SK-N-SH (cell line): Measurements from ENCODE around the gene ZC3H18. TPM values are rescaled to one million over a fixed set of nuclear protein-coding genes. Genes with fewer than 3 reads are reported as not detected.

Source experiments
- CTCF ChIA-PET: fragments of 300-600, 350-600 bp; formaldehyde crosslinking; extraction: SDS; loops from one replicate; lab custom pipeline; 2021; lab: Yijun Ruan, JAX
- POLR2A ChIA-PET: fragments of 350-600 bp; sonication (Branson Sonifier 250); formaldehyde crosslinking; extraction: SDS; loops from one replicate; lab custom pipeline; 2020; ENCODE audit warnings: antibody characterized with exemption, inconsistent platforms; lab: Yijun Ruan, JAX
- DNase-seq: peaks from one replicate; pipeline ENCODE4 v3.0.0; 2012
- H2AFZ ChIP-seq: fragments of 200-600 bp; sonication (generic); 2 replicates; pipeline ENCODE4 v1.8.1; 2016; ENCODE audit warnings: antibody characterized with exemption, mild to moderate bottlenecking, low read depth
- H3F3A ChIP-seq: fragments of 200-600 bp; sonication (generic); replicated peaks from 2 replicates; pipeline ENCODE3; 2016; ENCODE audit warnings: antibody characterized with exemption, mild to moderate bottlenecking; ENCODE audit not compliant: insufficient read depth
- H3K27ac ChIP-seq, 2 experiments: fragments of 200-500 bp in 1 of 2; fragments of 200-600 bp in 1 of 2; sonication (Bioruptor generic) in 1 of 2; sonication (generic), shearing (Covaris generic) in 1 of 2; 2 replicates each; pipeline versions ENCODE4 v1.5.1 to v1.6.1; 2014 to 2016; ENCODE audit warnings: low read depth in 2 of 2, inconsistent platforms in 1 of 2, low read length in 1 of 2, mild to moderate bottlenecking in 1 of 2, mixed read lengths in 1 of 2
- H3K27me3 ChIP-seq: fragments of 200-600 bp; sonication (generic), shearing (Covaris generic); 2 replicates; pipeline ENCODE4 v1.6.1; 2016; ENCODE audit warnings: mixed run types; ENCODE audit not compliant: insufficient read depth
- H3K36me3 ChIP-seq, 2 experiments: fragments of 200-500 bp in 1 of 2; fragments of 200-600 bp in 1 of 2; sonication (Bioruptor generic) in 1 of 2; sonication (generic) in 1 of 2; replicated peaks in 1 of 2; 2 replicates each; pipeline versions ENCODE3 to v1.5.1; 2014 to 2016; ENCODE audit warnings: low read length in 1 of 2, mild to moderate bottlenecking in 1 of 2; ENCODE audit not compliant: insufficient read depth in 2 of 2, control insufficient read depth in 1 of 2
- H3K4me1 ChIP-seq, 2 experiments: fragments of 200-500 bp in 1 of 2; fragments of 200-600 bp in 1 of 2; sonication (Bioruptor generic) in 1 of 2; sonication (generic), shearing (Covaris generic) in 1 of 2; 2 replicates each; pipeline versions ENCODE4 v1.5.1 to v1.6.1; 2014 to 2016; ENCODE audit warnings: low read depth in 1 of 2, low read length in 1 of 2, mixed run types in 1 of 2; ENCODE audit not compliant: insufficient read depth in 2 of 2, control insufficient read depth in 1 of 2
- H3K4me2 ChIP-seq: fragments of 200-600 bp; sonication (generic), shearing (Covaris generic); 2 replicates; pipeline ENCODE4 v1.6.1; 2017; ENCODE audit warnings: mixed run types
- H3K4me3 ChIP-seq, 2 experiments: fragments of 200-500 bp in 1 of 2; fragments of 200-600 bp in 1 of 2; sonication (Bioruptor generic) in 1 of 2; sonication (generic), shearing (Covaris generic) in 1 of 2; 2 replicates each; pipeline versions ENCODE4 v1.5.1 to v1.8.1; 2014 to 2016; ENCODE audit warnings: low read depth in 2 of 2, inconsistent platforms in 1 of 2, low read length in 1 of 2, mild to moderate bottlenecking in 1 of 2, mixed read lengths in 1 of 2, moderate library complexity in 1 of 2
- H3K79me2 ChIP-seq: fragments of 200-600 bp; sonication (generic); 2 replicates; pipeline ENCODE4 v1.8.1; 2017; ENCODE audit warnings: mild to moderate bottlenecking; ENCODE audit not compliant: insufficient read depth
- H3K9ac ChIP-seq: fragments of 200-600 bp; sonication (generic); 2 replicates; pipeline ENCODE4 v1.6.1; 2017; ENCODE audit warnings: mixed run types
- H3K9me2 ChIP-seq: fragments of 200-600 bp; sonication (generic); 2 replicates; pipeline ENCODE4 v1.6.1; 2017; ENCODE audit warnings: mixed run types
- H3K9me3 ChIP-seq: fragments of 200-600 bp; sonication (generic); 2 replicates; pipeline ENCODE4 v1.6.1; 2017; ENCODE audit warnings: mixed run types, mild to moderate bottlenecking, moderate library complexity
- H4K20me1 ChIP-seq: fragments of 200-600 bp; sonication (generic); 2 replicates; pipeline ENCODE4 v1.6.1; 2017; ENCODE audit warnings: mild to moderate bottlenecking, mixed run types; ENCODE audit not compliant: insufficient read depth
- ELF1 ChIP-seq: IDR thresholded peaks from 2 replicates; pipeline ENCODE4 v1.4.0; 2012
- EZH2phosphoT487 ChIP-seq: fragments of 200-600 bp; sonication (generic); IDR thresholded peaks from 2 replicates; pipeline ENCODE4 v1.6.1; 2017; ENCODE audit warnings: low read depth, mixed run types, mild to moderate bottlenecking, antibody characterized with exemption, moderate library complexity, borderline replicate concordance
- FOXJ3 ChIP-seq: sonication (generic); formaldehyde crosslinking; IDR thresholded peaks from 2 replicates; pipeline ENCODE4 v1.5.1; 2020; ENCODE audit warnings: mild to moderate bottlenecking, missing genetic modification reagents
- FOXM1 ChIP-seq: IDR thresholded peaks from 2 replicates; pipeline ENCODE4 v1.4.0; 2012; ENCODE audit warnings: low read depth, mild to moderate bottlenecking
- GABPA ChIP-seq: IDR thresholded peaks from 2 replicates; pipeline ENCODE4 v1.4.0; 2012; ENCODE audit warnings: low read depth, mild to moderate bottlenecking
- GATA2 ChIP-seq: sonication (generic); formaldehyde crosslinking; IDR thresholded peaks from 2 replicates; pipeline ENCODE4 v1.5.0; 2020; ENCODE audit warnings: mild to moderate bottlenecking, missing genetic modification reagents
- NRF1 ChIP-seq: IDR thresholded peaks from 2 replicates; pipeline ENCODE4 v1.6.1; 2012; ENCODE audit warnings: low read depth, mild to moderate bottlenecking, low read length
- RXRA ChIP-seq: IDR thresholded peaks from 2 replicates; pipeline ENCODE4 v1.4.0; 2012; ENCODE audit warnings: low read depth, mild to moderate bottlenecking, borderline replicate concordance
- SMC3 ChIP-seq: IDR thresholded peaks from 2 replicates; pipeline ENCODE4 v1.6.1; 2012; ENCODE audit warnings: low read depth, low read length, improper control_type of control experiment
- TEAD4 ChIP-seq: IDR thresholded peaks from 2 replicates; pipeline ENCODE4 v1.4.0; 2012; ENCODE audit warnings: mild to moderate bottlenecking, borderline replicate concordance; ENCODE audit not compliant: insufficient read depth
- YY1 ChIP-seq: IDR thresholded peaks from 2 replicates; pipeline ENCODE4 v1.4.0; 2012; ENCODE audit warnings: low read depth, mild to moderate bottlenecking
- WGBS: methylation state at CpG from one replicate; pipeline ENCODE4 v1.1.6; 2017; ENCODE audit warnings: low lambda C conversion rate; 5-methylcytosine and 5-hydroxymethylcytosine counted together
- polyA plus RNA-seq, 3 experiments: library from polyadenylated mRNA; depleted of rRNA; stranded (reverse); fragments of >200 nt; gene quantifications; 2 replicates each; pipeline ENCODE4 v1.2.3, GENCODE V29; 2012
- TF ChIP-seq, protein P1 (sequence below): IDR thresholded peaks from 2 replicates; pipeline ENCODE4; 2012
- TF ChIP-seq, protein P2 (sequence below): IDR thresholded peaks from 2 replicates; pipeline ENCODE4 v1.4.0; 2012; ENCODE audit warnings: low read depth
- TF ChIP-seq, protein P3 (sequence below): fragments of 200-600 bp; sonication (generic); IDR thresholded peaks from 2 replicates; pipeline ENCODE4 v1.6.1; 2017; ENCODE audit warnings: antibody characterized with exemption, mild to moderate bottlenecking, moderate library complexity
- TF ChIP-seq, protein P4 (sequence below): IDR thresholded peaks from 2 replicates; pipeline ENCODE4 v1.6.1; 2012; ENCODE audit warnings: mild to moderate bottlenecking, low read depth, low read length, moderate library complexity

ZC3H18 gene
- polyA plus RNA-seq, 1 of the 3 experiments (the other 2 are of a cell fraction), result 32.7 TPM

DNA sequence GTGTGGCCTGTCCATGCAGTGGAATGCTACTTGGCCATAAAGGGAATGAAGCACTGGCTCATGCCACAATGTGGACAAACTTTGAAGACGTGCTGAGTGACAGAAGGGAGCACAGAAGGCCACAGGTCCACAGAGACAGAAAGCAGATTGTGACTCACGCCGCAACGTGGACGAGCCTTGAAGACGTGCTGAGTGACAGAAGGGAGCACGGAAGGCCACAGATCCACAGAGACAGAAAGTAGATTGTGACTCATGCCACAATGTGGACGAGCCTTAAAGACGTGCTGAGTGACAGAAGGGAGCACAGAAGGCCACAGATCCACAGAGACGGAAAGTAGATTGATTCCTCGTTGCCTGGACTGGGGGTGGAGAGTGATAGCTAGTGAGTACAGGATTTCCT, 19.2 kb downstream of the ZC3H18 start:
- ChIA-PET POLR2A (no interaction called here), CTCF (no interaction called here)
- no peak overlapping the region for H3K9ac ChIP-seq
- no peaks in the 10 kb centered on the region for H3K4me1 ChIP-seq
- H3K27ac ChIP-seq, result no peak overlapping the region
- no peaks in the 10 kb centered on the region for H3K9me3 ChIP-seq
- H3K4me2 ChIP-seq, result no peak overlapping the region
- H3K79me2 ChIP-seq, result peaks cover 29% of the 10 kb centered on the region; the same call in 1 of the 2 replicates
- H3K9me2 ChIP-seq, result no peaks in the 10 kb centered on the region
- TF ChIP-seq RXRA (no peak), ELF1 (no peak), YY1 (no peak), SMC3 (no peak), EZH2phosphoT487 (no peak), FOXJ3 (CRISPR knock-in tag) (no peak), FOXM1 (no peak), TEAD4 (no peak), NRF1 (no peak), GATA2 (CRISPR knock-in tag) (no peak), GABPA (no peak)
- TF ChIP-seq, protein P1, sequence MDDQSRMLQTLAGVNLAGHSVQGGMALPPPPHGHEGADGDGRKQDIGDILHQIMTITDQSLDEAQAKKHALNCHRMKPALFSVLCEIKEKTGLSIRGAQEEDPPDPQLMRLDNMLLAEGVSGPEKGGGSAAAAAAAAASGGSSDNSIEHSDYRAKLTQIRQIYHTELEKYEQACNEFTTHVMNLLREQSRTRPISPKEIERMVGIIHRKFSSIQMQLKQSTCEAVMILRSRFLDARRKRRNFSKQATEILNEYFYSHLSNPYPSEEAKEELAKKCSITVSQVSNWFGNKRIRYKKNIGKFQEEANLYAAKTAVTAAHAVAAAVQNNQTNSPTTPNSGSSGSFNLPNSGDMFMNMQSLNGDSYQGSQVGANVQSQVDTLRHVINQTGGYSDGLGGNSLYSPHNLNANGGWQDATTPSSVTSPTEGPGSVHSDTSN, result no peak
- TF ChIP-seq, protein P2, sequence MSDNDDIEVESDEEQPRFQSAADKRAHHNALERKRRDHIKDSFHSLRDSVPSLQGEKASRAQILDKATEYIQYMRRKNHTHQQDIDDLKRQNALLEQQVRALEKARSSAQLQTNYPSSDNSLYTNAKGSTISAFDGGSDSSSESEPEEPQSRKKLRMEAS, result no peak
- TF ChIP-seq, protein P3, sequence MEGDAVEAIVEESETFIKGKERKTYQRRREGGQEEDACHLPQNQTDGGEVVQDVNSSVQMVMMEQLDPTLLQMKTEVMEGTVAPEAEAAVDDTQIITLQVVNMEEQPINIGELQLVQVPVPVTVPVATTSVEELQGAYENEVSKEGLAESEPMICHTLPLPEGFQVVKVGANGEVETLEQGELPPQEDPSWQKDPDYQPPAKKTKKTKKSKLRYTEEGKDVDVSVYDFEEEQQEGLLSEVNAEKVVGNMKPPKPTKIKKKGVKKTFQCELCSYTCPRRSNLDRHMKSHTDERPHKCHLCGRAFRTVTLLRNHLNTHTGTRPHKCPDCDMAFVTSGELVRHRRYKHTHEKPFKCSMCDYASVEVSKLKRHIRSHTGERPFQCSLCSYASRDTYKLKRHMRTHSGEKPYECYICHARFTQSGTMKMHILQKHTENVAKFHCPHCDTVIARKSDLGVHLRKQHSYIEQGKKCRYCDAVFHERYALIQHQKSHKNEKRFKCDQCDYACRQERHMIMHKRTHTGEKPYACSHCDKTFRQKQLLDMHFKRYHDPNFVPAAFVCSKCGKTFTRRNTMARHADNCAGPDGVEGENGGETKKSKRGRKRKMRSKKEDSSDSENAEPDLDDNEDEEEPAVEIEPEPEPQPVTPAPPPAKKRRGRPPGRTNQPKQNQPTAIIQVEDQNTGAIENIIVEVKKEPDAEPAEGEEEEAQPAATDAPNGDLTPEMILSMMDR, result no peak
- TF ChIP-seq, protein P4, sequence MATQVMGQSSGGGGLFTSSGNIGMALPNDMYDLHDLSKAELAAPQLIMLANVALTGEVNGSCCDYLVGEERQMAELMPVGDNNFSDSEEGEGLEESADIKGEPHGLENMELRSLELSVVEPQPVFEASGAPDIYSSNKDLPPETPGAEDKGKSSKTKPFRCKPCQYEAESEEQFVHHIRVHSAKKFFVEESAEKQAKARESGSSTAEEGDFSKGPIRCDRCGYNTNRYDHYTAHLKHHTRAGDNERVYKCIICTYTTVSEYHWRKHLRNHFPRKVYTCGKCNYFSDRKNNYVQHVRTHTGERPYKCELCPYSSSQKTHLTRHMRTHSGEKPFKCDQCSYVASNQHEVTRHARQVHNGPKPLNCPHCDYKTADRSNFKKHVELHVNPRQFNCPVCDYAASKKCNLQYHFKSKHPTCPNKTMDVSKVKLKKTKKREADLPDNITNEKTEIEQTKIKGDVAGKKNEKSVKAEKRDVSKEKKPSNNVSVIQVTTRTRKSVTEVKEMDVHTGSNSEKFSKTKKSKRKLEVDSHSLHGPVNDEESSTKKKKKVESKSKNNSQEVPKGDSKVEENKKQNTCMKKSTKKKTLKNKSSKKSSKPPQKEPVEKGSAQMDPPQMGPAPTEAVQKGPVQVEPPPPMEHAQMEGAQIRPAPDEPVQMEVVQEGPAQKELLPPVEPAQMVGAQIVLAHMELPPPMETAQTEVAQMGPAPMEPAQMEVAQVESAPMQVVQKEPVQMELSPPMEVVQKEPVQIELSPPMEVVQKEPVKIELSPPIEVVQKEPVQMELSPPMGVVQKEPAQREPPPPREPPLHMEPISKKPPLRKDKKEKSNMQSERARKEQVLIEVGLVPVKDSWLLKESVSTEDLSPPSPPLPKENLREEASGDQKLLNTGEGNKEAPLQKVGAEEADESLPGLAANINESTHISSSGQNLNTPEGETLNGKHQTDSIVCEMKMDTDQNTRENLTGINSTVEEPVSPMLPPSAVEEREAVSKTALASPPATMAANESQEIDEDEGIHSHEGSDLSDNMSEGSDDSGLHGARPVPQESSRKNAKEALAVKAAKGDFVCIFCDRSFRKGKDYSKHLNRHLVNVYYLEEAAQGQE, result no peak
- H3F3A ChIP-seq, result no peaks in the 10 kb centered on the region
- peaks cover 19 to 48% of the 10 kb centered on the region in 2 experiments for H3K36me3 ChIP-seq
- no peak overlapping the region for H2AFZ ChIP-seq
- no peak overlapping the region for H3K4me3 ChIP-seq
- peaks cover 15% of the 10 kb centered on the region for H4K20me1 ChIP-seq
- DNase-seq, result no peak
- no peaks in the 10 kb centered on the region for H3K27me3 ChIP-seq
- WGBS, result 98% methylated on average over 11 of the region's 11 CpGs
